Measurements from ENCODE around the gene PTPRM. TPM values are rescaled to one million over a fixed set of nuclear protein-coding genes. Genes with fewer than 3 reads are reported as not detected.

PTPRM gene
- total and polyA plus RNA-seq, 2 donors (not counting 3 experiments of a cell fraction or from before 2014, with no cell fraction given): 37.4 to 43.7 TPM

DNA sequence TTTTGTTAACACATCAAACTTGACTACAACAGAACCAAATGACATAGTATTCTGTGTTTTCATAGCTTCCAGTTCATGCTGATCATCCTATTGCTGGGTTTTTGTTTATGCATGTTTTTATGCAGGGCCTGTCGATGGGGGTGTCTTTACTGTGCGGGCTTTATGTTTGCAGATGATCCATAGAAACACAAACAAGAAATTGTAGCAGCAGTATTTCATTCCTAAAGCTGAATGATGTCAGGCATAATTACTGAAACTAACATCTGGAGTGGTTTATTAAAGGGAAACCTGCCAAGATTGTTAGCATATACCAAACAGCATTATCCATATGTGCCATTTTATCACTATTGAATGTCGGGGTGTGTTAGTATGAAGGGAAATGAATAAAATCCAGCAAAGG lies 129.7 kb downstream of the PTPRM start:
- dilution Hi-C loops (cut with MboI; ENCODE audit: extremely low pct_ligation_motif_present, low sequenced_read_pairs): no loop called here
- BruUV-seq (replicated peaks): no TSS peak
- Histone ChIP-seq H3K36me3 (ENCODE audit: control insufficient read depth in 2 of 2, extremely low read depth in 1 of 2, insufficient read depth in 2 of 2, low read length in 2 of 2) (no peaks in the 10 kb centered on the region), H3K9ac (replicated peaks; ENCODE audit: extremely low read depth, insufficient read depth, low read length) (no peak overlapping the region), H3K79me2 (ENCODE audit: control insufficient read depth, insufficient read depth, low read length) (no peaks in the 10 kb centered on the region), H4K20me1 (replicated peaks; ENCODE audit: control insufficient read depth, extremely low read depth, insufficient read depth, low read length) (no peaks in the 10 kb centered on the region), H3K27ac (ENCODE audit: insufficient read depth, low read depth, low read length) (no peak overlapping the region), H3K9me3 (replicated peaks; ENCODE audit: control insufficient read depth, insufficient read depth, low read length) (no peaks in the 10 kb centered on the region), H3K4me2 (ENCODE audit: insufficient read depth, low read length) (no peak overlapping the region), H3K4me1 (ENCODE audit: control insufficient read depth, extremely low read depth, insufficient read depth, low read length) (no peaks in the 10 kb centered on the region), H3K27me3 (ENCODE audit: control insufficient read depth in 2 of 2, insufficient read depth in 2 of 2, low read length in 2 of 2) (no peaks in the 10 kb centered on the region), H2AFZ (ENCODE audit: low read depth, low read length) (no peak overlapping the region), H3K4me3 (replicated peaks in 1 of 3; ENCODE audit: insufficient read depth in 1 of 3, low read depth in 1 of 3, low read length in 3 of 3) (no peak overlapping the region), H3K9me1 (replicated peaks; ENCODE audit: control insufficient read depth, extremely low read depth, insufficient read depth, low read length) (no peaks in the 10 kb centered on the region)
- ChIA-PET CTCF (no interaction called here), POLR2A (no interaction called here)
- intact Hi-C loops (cut with micrococcal nuclease): no loop called here
- no peak for TF ChIP-seq MYC (IDR thresholded peaks at IDR 0.05; ENCODE audit: low read depth, low read length)
- TF ChIP-seq POLR2A (IDR thresholded peaks at IDR 0.05; ENCODE audit: low read depth, low read length): no peak
- TF ChIP-seq FOS (IDR thresholded peaks at IDR 0.05; ENCODE audit: borderline replicate concordance, insufficient read depth, low read length): no peak
- no peak for TF ChIP-seq POLR2AphosphoS5 (IDR thresholded peaks at IDR 0.05; ENCODE audit: insufficient read depth, low read depth, low read length)
- TF ChIP-seq, protein P1, sequence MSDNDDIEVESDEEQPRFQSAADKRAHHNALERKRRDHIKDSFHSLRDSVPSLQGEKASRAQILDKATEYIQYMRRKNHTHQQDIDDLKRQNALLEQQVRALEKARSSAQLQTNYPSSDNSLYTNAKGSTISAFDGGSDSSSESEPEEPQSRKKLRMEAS (IDR thresholded peaks at IDR 0.05; ENCODE audit: insufficient read depth, insufficient read length): no peak
- TF ChIP-seq, protein P2, sequence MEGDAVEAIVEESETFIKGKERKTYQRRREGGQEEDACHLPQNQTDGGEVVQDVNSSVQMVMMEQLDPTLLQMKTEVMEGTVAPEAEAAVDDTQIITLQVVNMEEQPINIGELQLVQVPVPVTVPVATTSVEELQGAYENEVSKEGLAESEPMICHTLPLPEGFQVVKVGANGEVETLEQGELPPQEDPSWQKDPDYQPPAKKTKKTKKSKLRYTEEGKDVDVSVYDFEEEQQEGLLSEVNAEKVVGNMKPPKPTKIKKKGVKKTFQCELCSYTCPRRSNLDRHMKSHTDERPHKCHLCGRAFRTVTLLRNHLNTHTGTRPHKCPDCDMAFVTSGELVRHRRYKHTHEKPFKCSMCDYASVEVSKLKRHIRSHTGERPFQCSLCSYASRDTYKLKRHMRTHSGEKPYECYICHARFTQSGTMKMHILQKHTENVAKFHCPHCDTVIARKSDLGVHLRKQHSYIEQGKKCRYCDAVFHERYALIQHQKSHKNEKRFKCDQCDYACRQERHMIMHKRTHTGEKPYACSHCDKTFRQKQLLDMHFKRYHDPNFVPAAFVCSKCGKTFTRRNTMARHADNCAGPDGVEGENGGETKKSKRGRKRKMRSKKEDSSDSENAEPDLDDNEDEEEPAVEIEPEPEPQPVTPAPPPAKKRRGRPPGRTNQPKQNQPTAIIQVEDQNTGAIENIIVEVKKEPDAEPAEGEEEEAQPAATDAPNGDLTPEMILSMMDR (IDR thresholded peaks at IDR 0.05; ENCODE audit: extremely low read depth in 1 of 2, insufficient read depth in 1 of 2, low read depth in 1 of 2, low read length in 2 of 2): no peak
- no peak for TF ChIP-seq GATA2 (IDR thresholded peaks at IDR 0.05; ENCODE audit: insufficient read depth, insufficient read length, low read depth, low read length)
- no peak for TF ChIP-seq JUN (IDR thresholded peaks at IDR 0.05; ENCODE audit: borderline replicate concordance, insufficient read depth, insufficient read length, low read depth)
- no peak for TF ChIP-seq EZH2 (IDR thresholded peaks at IDR 0.05; ENCODE audit: borderline replicate concordance, low read depth, low read length, severe bottlenecking)
- FAIRE-seq: no peak
- no peak for DNase-seq (ENCODE audit: low read depth, low spot score)

All from endothelial cell of umbilical vein (primary cell).